Hepatocyte (in vitro differentiated cells): Measurements from ENCODE around the gene MBOAT7.

ENCODE experiments used
- EZH2 ChIP-seq: fragments of 200-600 bp; sonication (generic); IDR thresholded peaks from 2 replicates; pipeline ENCODE4 v1.6.1; 2016; ENCODE audit warnings: antibody characterized with exemption, mild to moderate bottlenecking, borderline replicate concordance
- TF ChIP-seq, protein P1 (sequence below): fragments of 200-600 bp; sonication (generic); IDR thresholded peaks from 2 replicates; pipeline ENCODE4 v1.5.1; 2016; ENCODE audit warnings: antibody characterized with exemption, mild to moderate bottlenecking; ENCODE audit not compliant: poor library complexity

DNA sequence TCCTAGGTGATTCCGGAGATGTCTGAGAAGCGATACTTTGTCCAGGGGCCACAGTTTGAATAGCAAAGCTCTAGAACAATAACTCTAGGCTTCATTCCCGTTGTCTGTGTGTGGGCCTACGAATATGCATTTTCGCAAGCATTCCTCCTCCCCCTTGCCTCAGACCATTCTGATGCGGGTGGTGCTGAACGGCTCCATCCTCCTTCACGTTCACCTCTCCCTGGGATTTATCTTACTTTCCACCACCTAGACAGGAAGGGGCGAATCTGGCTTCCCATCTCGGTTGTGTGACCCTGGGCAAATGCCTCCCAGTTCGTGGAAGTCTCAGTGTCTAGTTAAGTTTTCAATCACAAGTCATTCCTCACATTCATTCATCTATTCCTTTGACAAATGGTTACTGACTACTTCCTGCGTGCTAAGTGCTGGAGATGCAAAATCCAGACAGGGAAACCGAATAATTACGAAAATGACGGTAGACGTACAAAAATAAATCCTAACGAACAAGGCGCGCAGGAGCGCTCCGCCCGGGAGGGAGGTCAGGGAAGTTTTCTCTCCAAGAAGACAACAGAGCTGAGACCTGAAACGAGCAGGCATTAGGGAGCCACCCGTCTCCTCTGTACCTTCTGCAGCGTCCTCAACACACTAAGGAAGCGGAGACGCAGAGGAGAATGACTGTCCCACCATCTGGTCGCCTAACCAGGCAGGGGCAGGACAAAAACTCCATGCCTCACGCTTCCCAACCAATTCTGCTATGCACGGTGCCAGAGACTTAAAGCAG, 53.1 kb downstream of the MBOAT7 start:
- TF ChIP-seq, protein P1, sequence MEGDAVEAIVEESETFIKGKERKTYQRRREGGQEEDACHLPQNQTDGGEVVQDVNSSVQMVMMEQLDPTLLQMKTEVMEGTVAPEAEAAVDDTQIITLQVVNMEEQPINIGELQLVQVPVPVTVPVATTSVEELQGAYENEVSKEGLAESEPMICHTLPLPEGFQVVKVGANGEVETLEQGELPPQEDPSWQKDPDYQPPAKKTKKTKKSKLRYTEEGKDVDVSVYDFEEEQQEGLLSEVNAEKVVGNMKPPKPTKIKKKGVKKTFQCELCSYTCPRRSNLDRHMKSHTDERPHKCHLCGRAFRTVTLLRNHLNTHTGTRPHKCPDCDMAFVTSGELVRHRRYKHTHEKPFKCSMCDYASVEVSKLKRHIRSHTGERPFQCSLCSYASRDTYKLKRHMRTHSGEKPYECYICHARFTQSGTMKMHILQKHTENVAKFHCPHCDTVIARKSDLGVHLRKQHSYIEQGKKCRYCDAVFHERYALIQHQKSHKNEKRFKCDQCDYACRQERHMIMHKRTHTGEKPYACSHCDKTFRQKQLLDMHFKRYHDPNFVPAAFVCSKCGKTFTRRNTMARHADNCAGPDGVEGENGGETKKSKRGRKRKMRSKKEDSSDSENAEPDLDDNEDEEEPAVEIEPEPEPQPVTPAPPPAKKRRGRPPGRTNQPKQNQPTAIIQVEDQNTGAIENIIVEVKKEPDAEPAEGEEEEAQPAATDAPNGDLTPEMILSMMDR: no peak
- no peak for TF ChIP-seq EZH2
